HG02642 (cell line): Measurements from ENCODE around the gene NEURL1.
"Not testable (repeated sequence)": the region's sequence is repeated elsewhere in the genome, so short reads cannot be mapped to it uniquely, and the experiment has no call there.

Experiments used
- ATAC-seq: cut with Tn5 transposase; IDR thresholded peaks from one replicate; pipeline ENCODE4 v1.9.1; 2021; ENCODE audit warnings: mild to moderate bottlenecking; ENCODE audit not compliant: unreplicated experiment, poor library complexity

The NEURL1 gene

DNA sequence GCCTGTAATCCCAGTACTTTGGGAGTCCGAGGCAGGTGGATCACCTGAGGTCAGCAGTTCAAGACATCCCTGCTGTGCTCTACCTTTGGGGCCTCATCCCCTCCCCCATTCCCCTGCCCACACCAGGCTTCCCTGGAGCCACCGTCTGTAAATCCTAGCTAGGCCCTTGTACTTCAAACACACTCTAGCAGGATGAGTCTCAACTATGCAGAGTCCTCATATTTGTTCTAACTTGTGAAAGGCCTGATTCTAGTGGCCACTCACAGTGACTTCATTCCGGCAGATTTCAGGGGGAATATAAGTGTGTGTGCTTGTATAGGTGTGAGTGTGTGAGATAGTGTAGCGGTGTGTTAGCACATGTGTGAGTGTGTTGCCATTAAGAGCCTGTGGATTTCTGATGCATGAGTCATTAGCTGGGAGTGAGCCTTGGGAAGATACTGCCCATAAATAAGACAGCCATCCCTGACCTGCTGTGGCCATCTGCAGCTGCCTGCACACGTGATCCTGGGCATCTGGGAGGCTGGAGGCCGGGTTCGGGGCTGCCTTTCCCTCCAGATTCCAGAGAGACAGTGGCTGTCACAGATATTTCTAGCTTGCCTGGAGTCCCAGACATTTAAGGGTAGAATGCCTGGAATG is 1.7 kb upstream of the NEURL1 start:
- ATAC-seq = no peak

DNA sequence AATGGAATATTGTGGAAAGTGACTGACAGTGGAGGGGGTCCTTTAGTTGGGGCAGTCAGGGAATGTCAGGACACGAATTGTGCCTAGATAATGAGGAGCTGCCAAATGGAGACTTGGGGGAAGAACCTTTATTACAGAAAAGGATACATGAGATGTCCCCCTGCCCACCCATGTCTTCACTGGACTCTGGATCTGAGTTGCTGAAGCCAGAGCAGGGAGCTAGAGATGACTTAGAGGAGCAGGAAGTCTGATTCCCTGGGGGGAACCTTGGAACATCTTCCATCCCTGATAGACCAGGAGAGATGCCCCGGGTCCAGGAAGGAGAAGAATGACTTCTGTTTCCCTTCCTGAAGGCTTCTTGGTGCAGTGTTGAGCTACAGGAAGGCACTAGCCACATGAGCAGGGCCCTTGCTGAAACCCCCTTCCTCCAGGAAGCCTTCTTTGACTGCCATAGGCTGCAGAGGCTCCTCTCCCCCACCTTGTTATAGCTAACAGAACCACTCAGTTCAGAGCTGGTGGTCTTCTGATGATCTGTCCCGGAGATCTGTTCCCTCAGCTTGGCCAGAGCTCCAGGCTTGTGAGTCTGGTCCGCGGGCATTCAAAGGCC is 747 bp upstream of the NEURL1 start:
- ATAC-seq = no peak

DNA sequence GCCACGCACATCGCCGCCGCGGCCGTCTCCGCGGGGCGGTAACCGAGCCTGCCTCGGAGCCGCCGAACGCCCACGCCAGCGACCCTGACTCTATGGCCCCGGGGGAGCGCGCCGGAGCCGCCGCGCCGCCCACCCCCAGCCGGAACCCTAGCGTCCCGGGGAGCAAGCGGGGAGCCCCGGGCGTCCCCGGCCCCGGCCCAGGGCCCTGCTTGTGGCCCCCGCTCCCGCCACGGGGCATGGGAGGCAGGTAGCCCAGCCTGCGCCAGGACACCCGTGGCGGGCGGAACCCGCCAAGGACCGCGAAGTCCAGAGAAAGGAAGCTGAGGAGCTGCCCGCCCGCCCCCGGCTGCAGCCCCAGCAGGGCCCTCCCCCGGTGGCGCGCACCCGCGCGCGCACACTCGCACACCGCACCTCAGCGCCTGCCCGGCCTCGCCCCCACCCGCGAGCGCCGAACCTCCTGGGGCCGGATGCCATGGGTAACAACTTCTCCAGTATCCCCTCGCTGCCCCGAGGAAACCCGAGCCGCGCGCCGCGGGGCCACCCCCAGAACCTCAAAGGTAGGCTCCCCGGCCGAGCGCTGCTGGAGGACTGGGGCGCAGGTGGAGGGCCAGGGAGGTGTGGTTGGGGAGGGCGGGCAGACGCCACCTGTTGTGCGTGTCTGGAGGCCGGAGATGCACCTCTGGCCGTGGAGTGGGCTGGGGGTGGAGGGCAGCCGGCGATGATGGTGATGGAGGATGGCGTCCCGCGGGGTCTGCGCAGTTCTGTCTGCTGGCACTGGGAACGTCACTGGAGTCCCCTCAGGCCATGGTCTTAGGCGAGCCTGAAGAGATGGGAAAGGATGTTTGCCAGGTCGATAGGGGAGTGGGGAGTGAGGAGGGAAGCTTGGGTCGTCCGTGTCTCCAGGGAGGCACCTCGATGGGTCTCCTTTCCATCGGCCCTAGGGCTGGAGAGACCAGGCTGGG is 692 bp downstream of the NEURL1 start:
- no peak for ATAC-seq

DNA sequence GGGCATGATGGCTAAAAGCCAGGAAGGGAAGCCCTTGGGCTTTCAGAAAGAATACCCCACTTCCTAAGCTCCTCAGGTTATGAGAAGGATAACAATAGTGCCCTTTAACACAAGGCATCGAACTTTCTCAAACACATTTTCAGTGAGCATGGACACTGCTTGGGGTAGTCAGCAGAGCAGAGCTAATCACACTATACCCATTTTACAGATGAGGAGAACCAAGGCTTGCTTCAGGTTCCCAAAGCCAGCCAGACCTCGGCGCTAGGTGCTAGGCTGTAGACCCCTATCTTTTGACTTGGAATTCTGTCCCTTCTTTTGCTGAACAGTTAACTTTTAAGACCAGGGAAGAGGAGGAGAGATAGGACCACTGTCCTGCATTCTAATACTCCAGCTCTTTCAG is 1.8 kb downstream of the NEURL1 start:
- no peak for ATAC-seq

DNA sequence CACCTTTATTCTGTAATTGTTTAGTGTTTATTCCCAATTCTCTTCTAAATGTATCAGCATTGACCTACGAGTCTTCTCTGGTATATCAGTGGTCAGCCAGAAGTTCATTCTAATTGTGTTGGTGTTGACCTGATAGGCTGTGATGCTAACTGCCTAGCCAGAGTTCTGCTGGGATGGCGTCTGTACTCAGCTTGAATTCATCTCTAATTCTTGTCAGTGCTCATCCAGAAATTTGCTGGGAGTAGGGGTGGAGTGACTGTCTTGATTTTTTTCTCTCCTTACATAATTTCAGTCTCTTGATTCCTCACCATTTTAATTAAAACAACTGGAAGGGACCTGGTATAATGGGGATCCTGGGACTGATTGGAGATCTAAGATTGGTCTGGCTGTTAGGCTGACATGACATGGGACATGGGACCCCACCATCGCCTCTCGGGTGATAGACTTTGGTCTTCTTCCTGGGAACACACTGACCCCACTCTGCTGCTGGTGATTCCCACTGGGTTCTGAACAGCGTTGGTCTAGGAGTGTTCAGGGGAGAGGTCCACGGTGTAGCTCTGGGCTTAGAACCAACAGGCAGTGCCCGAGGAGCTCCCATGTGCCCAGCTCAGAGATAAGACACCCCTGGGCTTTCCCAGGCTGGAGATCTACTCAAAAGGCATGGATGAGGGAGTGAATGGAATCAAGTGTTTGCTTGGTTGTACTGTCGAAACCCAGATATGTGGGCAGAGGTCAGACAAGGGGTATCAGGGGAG is 3.8 kb downstream of the NEURL1 start:
- ATAC-seq = no peak

DNA sequence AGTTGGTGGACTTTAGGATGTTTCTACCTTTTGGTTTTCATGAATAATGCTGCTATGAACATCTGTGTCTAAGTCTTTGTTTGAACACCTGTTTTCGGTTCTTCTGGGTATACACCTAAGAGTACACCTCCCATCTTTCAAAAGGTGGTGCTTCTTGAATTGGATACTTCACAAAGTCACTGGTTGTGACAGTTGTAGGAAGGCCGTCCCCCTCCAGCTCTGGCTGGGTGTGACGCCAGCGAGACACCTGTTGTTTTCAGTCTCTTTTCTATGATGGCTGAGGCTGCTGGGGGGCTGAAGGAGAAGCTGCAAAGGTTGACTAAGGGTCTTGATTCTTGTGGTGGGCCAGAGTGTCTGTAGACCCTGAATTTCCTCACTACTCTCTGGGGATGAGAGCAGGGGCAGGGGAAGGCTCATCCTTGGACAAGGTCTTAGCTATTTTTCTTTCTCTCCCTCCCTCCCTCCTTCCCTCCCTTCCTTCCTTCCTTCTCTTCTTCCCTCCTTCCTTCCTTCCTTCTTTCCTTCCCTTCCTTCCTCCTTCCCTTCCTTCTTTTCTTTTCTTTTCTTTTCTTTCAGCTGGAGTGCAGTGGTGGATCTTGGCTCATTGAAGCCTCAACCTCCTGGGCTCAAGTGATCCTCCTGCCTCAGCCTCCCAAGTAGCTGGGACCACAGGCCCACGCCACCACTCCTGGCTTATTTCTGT is 5.6 kb downstream of the NEURL1 start:
- ATAC-seq = no peak

DNA sequence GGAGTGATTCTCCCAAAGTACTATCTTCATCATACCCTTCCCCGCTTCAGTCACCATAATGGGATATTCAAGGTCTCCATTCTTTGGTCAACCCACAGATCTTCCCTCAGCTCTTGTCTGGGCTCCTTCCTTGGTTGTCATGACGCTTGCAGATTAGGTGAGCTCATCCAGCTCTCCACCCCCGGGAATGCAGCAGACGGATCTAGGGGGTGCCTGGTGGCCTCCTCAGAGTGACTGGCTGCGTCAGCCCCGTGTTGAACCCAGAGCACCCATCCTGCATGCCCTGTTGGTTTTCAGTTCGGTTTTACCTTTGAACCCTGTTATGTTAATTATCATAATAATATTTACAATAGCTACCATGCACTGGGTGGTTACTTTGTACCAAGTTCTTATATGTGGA is 6.4 kb downstream of the NEURL1 start:
- ATAC-seq = no peak

DNA sequence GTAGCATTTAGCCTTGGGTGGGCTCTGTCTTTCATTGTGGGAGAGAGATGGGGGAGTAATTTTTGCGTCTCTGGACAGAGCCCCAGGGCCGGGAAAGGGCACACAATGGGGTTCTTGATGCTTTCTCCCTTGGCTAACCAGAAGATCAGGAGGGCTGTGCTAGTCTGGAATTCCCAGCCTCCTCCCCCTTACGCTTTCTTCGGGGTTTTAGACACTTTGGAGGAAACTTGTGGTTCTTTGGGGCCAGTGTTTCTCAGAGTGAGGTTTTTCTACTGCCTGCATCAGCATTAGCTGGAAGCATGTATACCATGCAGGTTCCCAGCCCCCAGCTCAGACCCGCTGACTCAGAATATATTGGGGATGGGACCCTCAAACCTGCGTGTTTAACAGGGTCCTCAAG is 7.0 kb downstream of the NEURL1 start:
- no peak for ATAC-seq

DNA sequence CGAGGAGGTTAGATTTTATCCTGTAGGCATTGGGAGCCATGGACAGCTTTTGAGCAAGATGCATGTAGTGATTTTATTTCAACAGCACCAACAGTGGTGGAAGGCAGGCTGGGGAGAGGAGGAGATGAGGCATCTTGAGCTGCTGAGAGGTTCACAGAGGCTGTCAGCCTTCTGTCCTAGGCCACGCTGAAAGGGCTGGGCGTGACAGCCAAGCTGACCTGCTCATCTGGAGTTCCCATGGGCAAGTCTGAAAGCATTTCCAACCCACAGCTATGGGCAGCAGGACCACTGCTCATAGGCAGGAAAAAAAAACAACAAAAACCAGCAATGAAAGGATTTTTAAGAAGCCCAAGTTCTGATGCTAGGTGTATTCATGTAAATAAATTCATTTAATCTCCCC is 7.7 kb downstream of the NEURL1 start:
- no peak for ATAC-seq

DNA sequence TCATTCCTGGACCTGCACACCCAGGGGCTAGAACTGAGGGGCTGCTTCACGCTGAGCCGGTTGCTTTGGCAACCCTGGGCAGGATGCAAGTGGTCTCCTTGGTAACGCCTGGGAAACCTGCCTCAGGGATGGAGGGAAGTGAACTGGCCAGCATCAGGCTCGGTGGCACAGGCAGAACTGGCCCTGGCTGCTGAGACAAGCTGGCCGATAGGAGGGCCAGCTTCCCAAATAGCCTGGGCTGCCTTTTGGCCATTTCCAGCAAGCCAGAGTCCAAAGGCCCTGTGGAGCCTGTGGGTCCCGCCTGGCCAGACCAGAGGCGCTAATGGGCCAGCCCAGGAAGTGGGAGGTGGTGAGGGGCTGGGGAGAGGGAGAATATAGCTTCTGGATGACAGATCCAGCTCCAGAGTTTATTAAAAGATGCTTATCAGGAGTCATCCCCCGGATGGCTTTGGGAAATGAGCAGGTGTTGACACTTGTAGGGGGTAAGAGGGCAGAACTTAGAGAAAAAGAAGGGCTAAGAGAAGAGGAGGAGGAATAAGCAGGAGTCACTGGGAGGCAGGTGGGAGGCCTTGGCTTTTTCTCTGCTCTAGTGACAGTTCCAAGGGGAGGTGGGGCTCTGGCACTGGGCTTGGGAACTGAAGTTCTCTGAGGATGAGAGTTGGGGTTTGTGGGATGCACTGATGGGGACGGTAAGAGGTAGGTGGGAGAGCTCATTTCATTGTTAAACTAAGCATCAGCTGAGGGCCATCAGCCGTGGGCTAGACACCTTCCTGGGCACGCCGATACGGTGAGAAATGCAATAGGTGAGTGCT is 9.6 kb downstream of the NEURL1 start:
- no peak for ATAC-seq

DNA sequence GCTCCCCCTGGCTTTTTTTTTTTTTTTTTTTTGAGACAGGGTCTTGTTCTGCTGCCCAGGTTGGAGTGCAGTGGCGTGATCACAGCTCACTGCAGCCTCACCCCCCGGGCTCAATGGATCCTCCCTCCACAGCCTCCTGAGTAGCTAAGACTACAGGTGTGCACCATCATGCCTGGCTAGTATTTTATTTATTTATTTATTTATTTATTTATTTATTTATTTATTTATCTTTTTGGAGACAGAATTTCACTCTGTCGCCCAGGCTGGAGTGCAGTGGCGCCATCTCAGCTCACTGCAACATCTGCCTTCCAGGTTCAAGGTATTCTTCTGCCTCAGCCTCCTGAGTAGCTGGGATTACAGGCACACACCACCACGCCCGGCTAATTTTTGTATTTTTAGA is 10.3 kb downstream of the NEURL1 start:
- not testable (repeated sequence) for ATAC-seq

DNA sequence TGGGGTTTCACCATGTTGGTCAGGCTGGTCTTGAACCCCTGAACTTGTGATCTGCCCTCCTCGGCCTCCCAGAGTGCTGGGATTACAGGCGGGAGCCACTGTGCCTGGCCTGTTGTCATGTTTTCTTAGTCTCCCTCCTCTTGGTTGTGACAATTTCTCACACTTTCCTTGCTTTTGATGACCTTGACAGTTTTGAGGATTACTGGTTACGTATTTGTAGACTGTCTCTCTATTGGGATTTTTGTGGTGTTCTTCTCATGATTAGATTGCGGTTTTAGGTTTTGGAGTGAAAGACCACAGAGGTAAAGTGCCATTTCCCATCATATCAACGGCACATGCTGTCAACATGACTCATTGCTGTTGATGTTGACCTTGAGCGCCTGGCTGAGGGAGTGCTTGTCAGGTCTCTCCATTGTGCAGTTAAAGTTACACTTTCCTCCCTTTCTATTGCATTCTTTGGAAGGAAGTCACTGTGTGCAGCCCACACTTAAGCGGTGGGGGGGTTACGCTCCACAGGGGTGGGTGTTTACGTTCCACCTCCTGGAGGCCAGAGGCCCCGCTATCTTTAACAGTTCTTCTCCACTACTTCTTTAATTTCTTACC is 10.8 kb downstream of the NEURL1 start:
- ATAC-seq = no peak

DNA sequence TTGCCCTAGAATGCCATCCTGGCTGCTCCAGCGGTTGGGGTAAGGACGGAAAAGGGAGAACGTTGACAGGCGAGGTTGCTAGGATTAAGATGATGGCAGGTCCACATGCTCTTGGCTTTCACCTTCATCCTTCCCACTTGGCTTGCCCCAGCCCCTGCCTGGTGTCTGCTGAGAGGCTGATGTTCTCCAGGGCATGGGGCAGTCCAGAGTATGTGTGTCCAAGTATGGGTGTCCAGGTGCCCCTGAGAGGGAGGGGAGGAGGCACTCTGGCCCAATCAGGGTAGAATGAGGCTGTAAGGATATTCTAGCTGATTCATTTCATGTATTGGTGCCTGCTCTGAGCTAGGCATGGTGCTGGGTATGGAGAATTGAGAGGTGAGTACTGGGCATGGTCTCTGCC is 12.6 kb downstream of the NEURL1 start:
- no peak for ATAC-seq

DNA sequence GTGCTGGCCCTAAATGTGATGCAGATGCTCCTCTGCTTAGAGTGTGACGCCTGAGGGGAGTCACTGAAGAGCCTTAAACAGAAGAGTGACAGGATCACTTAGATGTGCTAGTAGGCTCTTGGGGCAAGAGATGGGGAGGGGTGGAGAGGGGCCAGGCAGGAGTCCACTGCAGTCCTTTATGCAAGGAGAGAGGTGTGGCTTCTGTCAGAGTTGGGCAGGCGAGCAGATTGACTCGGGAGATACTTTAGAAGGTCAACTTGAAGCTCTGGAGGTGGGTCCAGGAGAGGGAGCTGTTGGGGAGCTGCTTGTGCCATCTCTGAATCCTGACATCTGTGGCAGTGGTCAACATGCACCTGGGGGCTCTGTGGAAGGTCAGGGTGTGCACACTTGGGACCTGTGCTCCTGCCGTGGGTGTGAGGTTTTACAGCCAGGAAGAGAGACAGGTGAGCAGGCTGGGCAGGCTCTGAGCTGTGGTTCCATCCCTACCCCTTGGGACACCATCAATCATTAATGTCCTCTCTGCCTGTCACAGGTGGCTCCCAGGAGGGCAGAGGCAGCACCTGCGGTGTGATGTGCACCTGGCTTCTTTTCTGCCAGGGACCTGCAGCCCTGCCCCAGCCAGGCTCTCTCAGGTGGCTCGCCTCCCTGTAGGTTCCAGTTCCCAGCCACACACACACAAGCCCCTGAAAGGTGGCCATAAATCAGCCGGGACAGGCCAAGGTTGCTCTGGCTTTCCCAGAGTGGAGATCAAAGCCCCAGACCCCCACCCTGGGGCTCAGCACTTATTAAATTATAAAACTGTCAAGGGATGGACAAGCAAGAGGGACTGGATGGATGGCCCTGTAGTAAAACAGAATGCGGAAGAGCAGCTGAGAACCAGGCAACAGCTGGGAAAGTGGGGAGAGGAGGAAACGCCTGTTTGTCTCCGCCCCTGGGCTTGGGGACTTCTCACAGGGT is 14.0 kb downstream of the NEURL1 start:
- ATAC-seq = no peak

DNA sequence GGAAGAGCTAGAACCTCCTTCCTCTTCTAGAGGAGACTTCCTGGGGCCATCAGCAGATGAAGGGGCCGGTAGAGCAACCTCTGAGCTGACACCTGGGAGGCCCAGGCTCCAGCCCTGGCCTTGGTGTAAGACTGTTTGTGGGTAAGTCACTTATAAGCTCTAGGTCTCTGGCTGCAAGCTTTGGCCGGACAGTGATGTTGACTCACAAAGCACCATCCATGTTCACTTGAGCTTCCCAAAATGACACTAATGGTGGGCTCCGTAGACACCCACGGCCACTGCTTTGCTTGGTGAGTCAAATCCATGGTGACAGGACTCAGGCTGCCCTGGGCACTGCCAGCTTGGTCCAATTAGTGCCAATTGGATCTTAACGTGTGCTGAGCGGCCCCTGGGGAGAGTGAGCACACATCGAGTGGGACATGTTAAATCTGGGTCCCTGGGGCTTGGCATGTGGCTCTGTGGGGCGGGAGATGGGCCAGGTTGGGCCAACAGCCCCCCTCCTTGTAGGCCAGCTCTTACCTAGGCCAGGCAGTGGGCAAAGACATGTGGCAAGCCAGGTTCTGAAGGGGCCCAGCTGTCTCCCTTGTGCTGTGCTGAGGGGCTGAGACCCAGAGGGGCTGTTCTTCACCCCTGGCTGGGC is 16.7 kb downstream of the NEURL1 start:
- ATAC-seq = no peak

DNA sequence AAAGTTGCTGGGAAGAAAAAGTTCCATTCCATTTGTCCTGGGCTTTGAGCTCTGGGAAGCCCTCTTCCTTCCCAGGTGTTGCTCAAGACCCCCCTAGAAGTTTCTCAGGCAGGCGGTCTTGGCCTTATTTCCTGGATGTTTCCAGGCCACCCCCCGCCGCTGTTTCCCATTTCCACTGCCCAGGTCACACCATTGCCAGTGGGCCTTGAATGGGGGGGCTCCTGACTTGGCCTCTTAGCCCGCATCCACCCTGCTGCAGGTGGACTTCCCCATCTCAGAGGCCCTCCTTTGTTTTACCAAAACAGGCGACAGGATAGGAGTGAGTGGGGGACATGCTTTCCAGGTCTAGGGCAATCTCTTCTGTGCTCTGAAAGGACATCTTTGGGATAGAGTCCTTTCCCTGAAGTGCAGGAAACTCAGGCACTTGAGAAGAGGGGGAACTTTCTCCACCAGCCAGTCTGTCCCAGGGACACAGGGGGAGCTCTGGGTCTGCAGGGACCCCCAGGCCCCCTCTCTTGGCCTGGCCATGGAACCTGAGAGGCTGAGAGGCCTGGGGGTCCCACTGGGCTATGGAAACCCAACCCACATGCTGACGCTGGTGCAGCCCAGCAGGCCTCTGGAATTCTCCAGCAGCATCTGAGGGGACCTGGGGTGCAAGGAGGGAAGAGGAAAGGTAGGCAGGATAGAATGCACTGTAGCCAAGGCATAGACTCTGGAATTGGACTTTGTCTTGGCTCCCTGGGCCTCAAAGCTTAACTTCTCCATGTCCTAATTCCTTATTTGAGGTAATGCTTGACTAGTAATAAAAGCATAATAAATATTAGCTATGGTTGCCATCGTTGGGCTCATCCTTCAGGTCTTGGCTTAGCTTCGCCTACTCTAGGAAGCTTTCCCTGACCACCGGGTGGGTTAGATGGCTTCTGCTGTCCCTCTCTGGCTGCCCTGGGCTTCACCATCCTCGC is 17.6 kb downstream of the NEURL1 start:
- no peak for ATAC-seq
